HG02885 (cell line): ENCODE measurements around the gene INTS15.

Source experiments
- ATAC-seq: cut with Tn5 transposase; IDR thresholded peaks from one replicate; pipeline ENCODE4 v1.9.1; 2021; ENCODE audit warnings: mild to moderate bottlenecking; ENCODE audit not compliant: unreplicated experiment, poor library complexity

The INTS15 gene

DNA sequence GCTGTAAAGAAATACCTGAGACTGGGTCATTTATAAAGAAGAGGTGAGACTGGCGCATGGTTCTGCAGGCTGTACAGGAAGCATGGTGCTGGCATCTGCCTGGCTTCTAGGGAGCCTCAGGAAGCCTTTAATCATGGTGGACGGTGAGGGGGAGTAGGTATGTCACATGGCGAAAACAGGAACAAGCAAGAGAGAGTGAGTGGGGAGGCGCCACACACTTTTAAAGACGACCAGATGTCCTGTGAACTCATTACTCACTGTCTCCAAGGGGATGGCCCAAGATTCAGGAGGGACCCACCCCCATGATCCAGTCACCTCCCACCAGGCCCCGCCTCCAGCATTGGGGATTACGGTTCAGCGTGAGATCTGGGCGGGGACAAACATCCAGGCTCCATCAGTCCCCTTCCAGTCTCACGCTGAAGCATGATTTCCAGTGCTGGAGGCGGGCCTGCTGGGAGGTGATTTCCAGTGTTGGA, 50.5 kb downstream of the INTS15 start:
- ATAC-seq: no peak

DNA sequence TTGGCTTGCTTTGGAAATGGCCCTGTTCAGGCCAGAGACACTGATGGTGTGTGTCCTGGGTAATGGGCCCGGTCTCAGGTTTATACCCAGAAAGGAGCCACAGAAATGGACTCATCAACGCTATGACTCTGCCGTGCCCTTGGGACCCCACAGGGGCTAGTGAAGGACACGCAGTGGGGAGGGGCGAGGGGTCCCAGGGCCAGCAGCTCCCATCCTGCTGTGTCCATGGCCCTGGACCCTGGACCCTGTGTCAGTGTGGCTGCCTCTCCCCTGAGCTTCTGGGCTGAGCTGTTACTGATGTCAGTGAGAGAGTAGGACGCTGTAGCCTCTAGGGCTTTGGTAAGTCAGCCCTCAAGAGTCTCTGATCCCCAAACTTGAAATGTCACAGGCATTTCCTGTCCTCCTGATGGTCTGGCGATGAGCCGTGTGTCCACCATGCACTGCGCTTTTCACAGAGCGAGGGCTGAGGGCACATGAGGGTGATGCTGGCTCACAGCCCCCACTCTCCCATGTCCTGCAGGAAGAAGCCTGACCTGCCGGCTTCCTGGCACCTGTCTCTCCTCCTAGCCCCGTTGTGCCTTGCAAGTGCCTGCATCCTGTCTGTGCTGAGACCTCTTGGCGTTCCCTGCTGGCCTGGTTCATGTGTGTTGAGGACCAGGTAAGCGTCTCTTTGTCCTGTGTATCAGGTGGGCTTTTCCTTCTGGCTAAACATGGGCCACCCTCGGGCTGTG, 51.6 kb downstream of the INTS15 start:
- no peak for ATAC-seq

DNA sequence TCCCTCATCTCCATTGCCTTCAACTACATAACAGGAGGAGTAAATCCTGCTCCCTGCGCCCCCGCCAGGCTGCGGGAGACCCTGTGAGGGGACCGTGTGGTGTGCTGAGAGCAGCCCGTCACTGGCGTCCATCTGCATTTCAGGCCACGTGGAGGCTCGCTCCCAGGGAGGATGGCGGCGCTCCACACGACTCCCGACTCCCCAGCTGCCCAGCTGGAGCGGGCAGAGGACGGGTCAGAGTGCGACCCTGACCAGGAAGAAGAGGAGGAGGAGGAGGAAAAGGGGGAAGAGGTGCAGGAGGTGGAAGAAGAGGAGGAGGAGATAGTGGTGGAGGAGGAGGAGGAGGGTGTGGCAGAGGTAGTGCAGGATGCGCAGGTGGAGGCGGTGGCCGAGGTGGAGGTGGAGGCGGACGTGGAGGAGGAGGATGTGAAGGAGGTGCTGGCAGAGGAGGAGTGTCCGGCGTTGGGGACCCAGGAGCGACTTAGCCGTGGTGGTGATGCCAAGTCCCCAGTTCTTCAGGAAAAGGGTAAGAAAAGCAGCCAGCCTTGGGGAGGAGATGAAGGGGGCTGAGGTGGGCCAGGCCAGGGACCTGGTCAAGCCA, 52.5 kb downstream of the INTS15 start:
- ATAC-seq: no peak

DNA sequence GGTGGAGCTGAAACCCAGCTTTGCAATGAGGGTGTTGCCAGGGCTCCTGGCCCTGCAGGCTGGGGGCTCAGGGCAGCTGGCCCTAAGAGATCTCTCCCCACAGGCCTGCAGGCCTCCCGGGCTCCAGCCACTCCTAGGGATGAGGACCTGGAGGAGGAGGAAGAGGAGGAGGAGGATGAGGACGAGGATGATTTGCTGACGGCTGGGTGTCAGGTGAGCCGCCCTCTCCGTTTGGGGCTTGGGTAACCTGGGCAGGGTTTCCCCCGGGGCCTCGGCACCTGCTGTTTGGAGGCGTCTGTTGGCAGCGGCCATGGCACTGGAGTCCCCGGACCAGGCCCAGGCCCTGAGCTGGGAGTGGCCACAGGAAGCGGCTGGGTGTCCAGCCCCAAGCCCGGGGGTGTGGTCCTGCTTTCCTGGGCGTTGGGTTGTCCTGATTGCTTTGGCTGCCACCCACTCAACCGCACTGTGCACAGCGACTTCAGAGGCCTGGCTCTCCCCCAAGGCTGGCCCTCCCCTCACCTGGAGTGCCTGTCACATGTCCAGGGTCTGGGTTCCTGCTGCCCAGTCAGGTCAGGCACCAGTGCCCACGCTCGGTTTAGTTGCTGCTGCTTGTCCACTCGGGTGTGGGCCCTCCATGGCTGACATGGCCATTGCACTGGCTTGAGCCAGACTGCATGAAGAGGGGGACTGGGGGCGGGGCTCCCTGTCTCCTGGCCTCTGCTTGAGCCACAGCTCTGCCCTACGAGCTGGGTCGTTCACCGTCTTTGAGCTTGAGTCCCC, 53.2 kb downstream of the INTS15 start:
- ATAC-seq: no peak

DNA sequence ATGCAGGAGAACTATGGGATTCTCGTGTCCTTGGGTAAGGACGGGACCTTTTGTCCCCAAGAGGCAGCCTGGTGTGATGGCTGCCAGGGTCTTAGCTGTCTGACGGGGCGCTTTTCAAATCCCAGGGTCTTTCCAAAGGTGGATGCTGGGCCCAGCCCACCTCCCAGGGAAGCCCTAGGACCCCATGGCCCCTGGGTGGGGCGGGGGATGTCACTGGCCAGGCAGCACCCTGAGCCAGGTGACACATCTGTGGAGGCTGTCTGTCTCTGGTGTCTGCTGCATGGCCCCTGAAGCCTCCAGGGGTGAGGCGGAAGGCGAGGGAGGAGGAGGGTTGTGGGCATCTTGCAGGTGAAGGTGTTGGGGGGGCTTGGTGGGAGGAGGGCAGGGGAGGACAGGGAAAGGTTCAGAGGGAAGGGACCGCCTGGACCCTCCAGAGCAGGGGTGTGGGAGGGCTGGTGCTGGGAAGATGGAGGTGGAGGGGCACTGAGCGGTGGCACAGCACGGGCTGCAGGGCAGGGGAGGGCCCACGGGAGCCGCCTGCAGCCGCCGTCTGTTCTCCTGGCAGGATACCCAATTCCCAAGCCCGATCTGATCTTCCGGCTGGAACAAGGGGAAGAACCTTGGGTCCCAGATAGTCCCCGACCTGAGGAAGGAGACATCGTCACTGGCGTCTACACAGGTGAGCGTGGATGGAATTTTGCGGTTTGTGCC, 54.2 kb downstream of the INTS15 start:
- no peak for ATAC-seq

DNA sequence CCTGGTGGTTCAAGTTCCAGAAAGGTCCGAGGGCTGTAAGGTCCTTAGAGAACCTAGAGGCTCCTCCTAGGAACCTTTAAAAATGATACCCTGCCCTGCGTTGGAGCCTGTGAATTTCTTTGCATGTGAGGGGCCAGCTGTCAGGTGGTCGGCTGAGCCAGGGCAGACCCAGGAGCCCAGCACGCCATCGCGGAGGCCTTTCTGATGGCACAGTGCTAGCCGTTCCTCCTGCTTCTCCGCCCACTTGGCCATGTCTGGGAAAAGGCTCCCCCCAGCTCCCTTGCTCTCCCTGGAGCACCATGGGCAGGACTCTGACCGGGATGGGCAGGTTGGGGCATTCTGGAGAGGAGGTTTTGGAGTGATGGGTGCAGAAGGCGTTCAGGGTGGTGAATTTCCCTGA, 54.9 kb downstream of the INTS15 start:
- no peak for ATAC-seq

DNA sequence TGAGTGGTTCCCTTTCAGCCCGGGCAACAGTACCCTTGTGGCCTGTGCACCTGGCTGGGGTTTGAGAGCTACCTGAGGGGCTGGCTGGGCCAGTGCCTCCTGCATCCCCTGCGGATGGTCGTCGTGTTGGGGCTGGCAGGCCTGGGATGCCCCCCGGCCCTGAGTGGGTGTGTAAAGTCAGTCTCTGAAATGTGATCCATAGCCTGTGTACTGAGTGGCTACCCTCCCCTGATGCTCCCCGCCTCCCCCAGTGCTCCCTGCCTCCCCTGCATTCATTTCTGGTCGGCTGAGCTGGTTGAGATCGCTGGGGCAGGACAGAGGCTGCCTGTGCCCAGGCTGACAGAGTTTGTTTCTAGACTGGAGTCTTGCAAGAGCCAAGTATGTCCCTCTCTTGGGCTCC, 56.6 kb downstream of the INTS15 start:
- no peak for ATAC-seq

DNA sequence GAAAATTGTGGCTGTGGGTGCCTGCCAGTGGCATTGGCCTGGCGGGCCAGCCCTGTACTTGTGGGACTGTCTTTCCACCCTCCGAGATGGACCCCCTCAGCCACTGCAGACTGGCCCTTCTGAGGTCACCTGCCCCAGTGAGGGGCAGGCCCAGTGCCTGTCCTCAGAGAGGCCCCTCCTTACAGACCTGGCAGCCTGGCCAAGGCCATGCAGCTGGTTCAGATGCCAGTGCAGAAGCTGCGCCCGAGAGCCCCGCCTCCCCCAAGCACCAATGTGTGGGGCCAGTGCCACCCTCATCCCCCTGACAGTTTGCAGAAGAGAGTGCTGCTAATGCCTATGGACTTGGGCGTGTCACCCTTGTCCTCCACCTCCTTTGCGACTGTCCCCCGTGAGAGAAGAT, 57.3 kb downstream of the INTS15 start:
- ATAC-seq: no peak

DNA sequence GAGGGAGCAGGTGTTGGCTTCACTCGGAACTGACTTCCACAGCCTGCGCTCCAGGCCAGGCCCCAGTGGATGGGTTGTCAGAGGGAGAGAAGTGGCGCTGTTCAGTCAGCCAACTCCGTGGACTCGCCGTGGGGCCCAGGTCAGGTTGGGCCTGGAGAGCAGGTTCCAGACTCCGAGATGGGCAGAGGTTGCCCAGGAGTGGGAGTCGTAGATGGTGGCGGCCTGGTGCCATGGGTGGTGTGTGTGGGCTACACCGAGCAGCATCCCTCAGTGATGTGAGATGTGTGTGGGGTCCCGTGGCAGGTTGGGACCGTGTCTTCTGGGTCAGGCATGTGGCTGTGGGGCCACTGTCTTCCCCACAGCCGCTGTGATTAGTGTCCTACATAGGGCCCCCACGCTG, 57.7 kb downstream of the INTS15 start:
- ATAC-seq: no peak

DNA sequence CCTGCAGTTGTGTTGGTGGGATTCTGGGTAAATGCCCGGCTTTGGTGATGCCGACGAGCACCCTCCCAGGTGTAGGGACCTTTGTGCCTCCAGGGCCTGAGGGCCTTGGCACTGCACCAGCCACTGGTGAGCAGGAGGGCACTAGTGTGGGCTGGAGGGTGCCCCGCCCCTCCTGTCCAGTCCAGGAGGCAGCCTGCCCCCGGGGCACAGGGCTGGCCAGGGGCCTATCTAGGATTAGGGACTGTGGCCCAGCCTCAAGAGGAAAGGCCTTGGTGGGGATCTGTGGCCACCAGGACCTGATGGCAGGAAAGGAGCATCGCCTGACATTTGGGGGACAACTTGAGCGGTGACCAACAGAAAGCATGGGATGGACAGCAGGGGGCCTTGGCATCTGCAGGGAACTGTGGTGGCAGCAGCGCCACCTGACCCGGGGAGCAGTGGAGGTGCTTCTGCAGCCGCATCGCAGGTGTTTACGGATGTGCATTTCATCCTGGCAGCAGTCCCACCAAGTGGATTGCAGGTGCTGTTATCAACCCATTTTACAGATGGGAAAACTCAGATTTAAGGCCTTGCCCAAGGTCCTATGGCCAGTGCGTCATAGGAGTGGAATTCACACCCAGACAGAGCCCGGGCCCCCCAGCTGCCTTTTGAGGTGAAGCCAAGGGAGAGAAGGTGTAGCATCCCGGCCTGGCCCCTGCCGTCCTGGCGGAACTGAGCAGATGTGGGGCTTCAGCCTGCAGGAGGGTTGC, 58.4 kb downstream of the INTS15 start:
- no peak for ATAC-seq

DNA sequence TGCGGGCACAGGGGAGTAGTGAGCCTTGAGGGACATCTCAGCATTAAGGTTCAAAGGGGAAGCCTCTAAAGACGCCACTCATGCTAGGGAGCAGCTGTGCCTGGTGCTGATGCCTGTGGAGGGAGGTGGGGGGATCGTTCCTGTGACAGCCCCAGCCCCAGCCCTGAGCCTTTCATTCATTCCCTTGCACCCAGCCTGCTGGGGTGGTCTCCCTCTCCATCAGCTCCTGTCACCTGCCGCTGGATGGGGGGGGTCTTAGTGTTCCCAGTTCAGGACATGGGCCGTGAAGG, 58.9 kb downstream of the INTS15 start:
- no peak for ATAC-seq

DNA sequence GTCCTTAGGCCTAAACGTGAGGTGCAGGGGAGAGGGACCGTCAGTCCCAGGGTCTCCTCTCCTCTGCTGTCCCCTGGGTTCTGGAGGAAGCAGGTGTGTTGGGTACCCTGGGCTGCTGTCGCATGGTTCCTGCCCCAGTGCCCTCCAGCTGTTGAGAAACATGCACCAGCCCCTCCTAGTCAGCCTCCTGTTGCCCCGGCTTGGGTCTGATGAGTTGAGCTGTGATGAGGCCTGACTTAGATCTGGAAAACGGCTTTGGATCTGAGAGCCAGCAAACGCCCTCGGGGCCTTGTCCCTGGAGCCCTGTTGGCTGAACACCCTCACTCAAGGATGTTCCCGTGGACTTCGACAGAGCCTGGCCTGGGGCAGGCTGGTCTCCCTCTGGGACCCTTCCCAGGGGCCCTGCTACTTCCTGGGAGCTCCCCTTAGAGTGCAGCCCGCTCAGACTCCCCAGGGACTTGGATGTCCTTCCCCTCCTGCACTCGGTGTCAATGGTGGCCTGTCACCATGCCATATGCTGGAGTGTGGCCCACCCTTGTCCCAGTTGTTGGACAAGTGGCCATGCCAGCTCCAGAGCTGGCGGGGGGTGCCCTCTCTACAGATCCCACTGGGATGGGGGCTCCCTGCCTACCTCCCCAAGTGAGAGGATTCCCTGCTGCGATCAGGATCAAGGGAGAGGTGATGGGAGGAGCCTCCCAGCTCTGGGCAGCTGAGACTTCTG, 59.6 kb downstream of the INTS15 start:
- ATAC-seq: no peak

DNA sequence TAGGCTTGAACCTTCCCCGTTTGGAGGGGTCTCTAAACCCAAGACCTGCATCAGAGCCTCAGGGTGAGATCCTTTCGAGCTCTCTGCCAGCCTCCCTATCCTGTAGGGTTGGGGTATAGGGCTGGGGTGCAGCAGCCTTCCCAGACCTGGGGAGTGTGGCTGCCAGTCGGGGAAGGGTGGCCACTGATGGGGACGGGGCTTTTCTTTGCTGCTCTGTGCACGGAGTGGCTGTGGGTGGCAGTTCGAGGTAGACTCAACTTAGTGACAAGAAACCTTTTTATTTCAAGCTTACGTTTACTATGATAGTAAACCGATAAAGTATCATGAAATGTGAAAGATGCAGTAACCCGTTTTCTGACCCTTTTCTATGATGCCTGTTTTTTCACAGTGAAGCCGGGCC, 60.3 kb downstream of the INTS15 start:
- ATAC-seq: no peak

DNA sequence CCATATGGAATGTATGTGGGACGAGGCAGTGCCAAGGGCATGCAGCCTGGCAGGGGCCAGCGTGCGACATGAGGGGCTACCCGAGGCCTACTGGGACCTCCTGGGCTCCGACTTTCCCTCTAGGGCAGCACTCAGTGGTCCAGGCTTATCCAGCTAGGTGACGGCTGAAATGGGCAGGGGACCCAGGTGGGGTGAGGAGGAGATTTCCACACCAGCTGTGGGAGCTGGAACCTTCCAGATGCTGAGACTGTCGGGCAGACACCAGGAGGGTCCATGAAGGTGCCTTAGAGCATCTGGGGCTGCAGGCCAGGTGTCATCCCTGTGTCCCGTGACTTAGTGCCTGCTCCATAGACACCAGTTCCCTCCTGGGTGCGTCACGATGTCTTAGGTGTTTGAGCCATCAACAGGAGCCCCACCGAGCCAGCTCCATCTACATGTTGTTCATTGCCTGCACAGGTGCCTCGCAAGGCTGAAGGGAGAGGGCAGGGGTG, 60.7 kb downstream of the INTS15 start:
- no peak for ATAC-seq

DNA sequence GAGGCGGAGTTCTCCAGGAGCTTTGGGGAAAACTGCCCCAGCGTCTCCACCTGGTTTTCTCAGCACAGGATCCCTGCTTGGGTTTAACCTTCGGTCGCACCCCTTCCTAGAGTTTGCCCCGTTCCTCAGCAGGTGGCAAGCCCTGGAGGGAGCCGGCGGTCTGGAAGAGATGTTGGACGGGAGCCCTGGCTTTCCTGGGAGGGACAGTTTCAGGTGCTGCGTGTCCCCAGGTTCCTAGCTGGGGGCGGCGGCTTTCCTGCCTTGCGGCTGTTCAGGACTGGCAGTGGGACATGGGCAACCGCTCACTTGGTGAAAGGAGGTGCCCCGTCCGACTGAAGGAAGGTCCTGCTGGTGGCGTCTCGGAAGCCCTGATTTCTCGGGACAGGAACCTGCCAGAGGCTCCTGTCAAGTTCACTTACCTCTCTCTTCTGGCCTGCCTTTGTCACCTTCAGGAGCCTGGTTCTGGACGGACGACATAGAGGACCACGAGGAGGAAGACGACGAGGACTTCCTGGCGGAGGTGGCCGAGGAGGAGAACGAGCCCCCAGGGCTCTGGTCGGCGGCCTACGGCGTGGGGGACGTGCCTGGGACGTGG, 62.1 kb downstream of the INTS15 start:
- ATAC-seq: no peak

DNA sequence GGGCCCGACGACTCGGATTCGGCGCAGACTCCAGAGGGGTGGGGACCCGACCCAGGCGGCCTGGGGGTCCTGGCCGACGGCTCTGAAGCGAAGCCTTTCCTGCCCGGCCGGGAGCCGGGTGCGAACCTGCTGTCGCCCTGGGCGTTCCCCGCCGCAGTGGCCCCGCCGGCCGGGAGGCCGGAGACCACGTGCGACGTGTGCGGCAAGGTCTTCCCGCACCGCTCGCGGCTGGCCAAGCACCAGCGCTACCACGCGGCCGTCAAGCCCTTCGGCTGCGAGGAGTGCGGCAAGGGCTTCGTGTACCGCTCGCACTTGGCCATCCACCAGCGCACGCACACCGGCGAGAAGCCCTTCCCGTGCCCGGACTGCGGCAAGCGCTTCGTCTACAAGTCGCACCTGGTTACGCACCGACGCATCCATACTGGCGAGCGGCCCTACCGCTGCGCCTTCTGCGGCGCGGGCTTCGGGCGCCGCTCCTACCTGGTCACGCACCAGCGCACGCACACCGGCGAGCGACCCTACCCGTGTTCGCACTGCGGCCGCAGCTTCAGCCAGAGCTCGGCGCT, 62.7 kb downstream of the INTS15 start:
- ATAC-seq: no peak

DNA sequence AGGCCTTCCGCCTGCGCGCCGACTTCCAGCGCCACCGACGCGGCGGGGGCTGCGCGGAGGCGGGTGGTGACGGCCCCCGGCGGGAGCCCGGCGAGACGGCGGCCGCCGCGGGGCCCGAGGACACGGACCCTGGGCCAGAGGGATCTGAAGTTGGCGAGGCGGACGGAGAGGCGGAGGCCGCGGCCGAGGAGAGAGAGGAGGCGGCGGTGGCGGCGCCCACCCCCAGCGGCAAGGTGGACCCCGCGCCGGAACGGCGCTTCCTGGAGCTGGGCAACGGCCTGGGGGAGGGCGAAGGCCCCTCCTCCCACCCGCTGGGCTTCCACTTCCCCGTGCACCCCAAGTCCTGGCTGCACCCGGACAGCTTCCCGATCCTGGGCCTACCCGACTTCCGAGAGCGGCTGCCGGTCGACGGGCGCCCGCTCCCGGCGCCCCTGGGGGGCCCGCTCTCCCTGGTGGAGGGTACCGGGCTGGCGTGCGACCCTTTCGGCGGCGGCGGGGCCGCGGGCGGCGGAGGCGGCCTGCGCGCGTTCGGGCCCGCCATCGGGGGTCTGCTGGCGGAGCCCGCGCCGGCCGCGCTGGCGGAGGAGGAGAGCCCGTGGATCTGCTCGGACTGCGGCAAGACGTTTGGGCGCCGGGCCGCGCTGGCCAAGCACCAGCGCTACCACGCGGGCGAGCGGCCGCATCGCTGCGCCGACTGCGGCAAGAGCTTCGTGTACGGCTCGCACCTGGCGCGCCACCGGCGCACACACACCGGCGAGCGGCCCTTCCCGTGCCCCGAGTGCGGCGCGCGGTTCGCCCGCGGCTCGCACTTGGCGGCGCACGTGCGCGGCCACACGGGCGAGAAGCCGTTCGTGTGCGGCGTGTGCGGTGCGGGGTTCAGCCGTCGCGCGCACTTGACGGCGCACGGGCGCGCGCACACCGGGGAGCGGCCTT, 63.5 kb downstream of the INTS15 start:
- ATAC-seq: no peak
